Tibial nerve (tissue), 3 donors: ENCODE measurements around the gene SCIN.

Source experiments
- CTCF ChIP-seq, 5 experiments: fragments of 200-600 bp in 3 of 5; fragments of 450-650 bp in 2 of 5; sonication (generic) in 3 of 5; IDR thresholded peaks; one replicate each; pipeline ENCODE4 v1.5.1; 2016 to 2019; ENCODE audit warnings: antibody characterized with exemption in 5 of 5, mild to moderate bottlenecking in 3 of 5, moderate library complexity in 2 of 5
- POLR2A ChIP-seq, 2 donors: fragments of 450-650 bp; IDR thresholded peaks; one replicate each; pipeline ENCODE4 v1.6.1; 2017; ENCODE audit warnings: antibody characterized with exemption in 2 of 2, mild to moderate bottlenecking in 2 of 2, moderate library complexity in 2 of 2

GRCh38 chr7:12643001-12643643 lies 72.6 kb downstream of the SCIN start:
- TF ChIP-seq POLR2A (IDR thresholded peaks at IDR 0.05) (no peak), CTCF (IDR thresholded peaks at IDR 0.05) (no peak)
